EH (cell line): ENCODE results near the gene PRDM16.
A peak's percentile ranks its signal among the peaks of the same experiment; 100 is the strongest.

Experiments used
- DNase-seq: peaks from one replicate; pipeline ENCODE4 v3.0.0-alpha.2; 2015; ENCODE audit warnings: low read depth

PRDM16 gene

GRCh38 chr1:3453203-3453761 is 384.3 kb downstream of the PRDM16 start:
- peak; percentile 65 for DNase-seq

DNA sequence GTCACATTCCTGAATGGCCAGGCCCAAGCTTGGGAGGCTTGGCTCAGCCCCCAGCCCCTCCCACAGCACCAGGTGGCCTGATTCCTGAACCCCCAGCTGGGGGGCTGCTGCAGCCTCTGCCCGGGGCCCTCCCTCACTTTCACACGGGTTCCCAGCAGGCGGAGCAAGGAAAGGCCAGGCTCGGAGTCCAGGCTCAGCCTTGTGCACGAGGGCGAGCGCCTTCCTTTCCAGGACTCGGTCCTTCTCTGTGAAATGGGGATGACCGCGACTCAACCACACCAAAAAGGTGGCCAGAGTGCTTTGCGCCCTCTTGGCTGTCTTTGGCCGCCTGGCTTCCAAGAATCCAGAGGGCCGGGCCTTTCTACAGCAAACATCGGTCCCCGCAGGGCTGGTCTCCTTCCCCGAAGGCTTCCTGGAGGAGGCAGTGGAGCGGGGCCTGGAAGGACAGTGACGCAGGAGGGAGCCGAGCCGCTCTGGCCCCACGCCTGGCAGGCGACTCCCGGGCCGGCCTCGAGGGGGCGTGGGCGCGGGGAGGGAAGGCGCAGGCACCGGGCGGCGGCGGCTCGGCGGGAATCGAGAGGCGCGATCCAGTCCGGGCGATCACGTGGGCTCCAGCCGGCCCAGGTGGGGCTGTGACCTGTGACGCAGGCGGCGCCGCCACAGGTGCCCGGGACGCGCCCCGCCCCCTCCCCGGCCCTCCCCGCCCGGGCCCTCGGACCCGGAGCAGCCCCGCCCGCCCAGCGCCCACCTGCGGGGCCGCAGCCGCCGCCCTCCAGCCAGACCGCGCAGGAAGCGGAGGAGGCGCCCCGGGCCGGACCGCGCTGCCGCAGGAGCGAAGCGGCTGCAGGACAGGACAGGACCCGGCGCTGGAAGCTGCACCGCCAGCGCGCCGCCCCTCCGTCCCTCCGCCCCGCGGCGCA is 385.1 kb downstream of the PRDM16 start, which contains the start of gene ARHGEF16:
TSS of gene ARHGEF16 (plus strand) at position 775 of the 920 bp plus-strand sequence. CDS start 8,420 bp downstream, outside the sequence.
- peak; percentile 52 for DNase-seq

DNA sequence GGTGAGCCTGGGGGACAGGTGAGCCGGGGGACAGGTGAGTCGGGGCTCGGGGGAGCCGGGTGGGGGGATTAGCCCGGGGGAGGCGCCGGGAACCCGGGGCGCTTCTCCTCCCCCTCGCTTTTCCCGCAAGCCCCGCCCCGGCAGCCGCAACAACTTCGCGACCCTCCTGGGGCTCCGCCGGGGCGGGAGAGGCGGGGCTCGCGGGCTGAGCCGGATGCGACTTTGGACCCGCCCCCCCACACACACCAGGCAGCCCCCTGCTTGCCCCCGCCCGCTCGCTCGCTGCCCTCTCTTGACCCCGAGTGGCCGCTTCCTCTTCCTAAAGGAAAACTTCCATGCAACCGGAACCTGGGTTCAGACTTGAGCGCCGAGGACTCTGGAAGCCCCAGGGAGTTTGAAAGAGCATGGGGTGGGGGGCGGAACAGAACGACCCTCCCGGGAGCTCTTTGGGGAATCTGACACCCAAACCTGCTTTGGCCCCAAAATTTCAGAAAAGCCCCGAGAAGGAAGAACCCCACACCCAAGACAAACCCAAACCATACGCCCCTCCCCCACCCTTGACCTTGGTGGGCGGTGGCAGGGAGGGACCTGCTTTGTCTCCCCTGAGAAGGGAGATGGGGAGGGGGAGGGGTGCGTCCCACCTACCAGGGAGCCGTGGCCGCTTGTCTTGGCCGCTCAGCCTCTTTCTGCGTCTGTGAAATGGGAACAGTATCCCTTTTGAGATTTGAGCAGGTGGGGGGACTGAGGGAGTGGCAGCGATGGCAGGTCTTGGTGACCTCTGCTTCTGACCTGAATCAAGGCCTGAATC is 386.0 kb downstream of the PRDM16 start:
- DNase-seq = no peak

DNA sequence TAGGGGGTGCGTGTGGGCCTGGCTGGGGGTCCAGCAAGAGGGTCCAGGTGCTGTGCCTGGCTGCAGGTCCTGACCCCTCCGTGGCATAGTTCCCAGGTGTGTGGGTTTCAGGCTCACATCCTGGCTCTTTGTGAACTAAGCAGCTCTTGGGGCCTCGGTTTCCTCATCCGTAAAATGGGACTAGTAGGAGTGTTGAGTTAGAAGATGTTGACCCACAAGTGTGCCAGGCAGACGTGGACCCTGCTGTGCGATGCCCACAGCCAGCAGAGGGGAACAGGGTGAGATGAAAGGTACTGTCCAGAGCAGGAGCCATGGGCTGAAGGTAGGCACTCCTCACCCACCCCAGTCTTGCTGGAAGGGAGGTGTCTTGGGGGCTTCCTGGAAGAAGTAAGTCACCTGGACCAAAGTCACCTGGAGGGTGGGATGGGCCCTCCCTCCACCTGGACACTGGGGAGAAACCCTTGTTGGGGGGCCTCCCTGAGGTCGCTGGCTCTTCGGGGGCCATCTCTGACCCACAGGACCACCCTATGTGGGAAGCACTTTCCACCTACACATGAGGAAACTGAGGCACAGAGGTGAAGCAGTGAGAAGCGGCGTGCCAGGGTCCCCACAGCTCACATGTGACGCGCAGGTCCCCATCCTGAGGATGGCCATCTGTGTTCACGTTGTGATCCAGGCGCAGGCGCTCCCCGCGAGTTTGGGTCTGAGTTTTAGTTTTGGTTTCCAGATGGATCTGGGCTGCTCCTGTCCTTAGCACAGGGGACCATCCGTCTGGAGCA is 386.9 kb downstream of the PRDM16 start:
- no peak for DNase-seq

GRCh38 chr1:3456449-3456963 is 387.5 kb downstream of the PRDM16 start:
- DNase-seq = no peak

DNA sequence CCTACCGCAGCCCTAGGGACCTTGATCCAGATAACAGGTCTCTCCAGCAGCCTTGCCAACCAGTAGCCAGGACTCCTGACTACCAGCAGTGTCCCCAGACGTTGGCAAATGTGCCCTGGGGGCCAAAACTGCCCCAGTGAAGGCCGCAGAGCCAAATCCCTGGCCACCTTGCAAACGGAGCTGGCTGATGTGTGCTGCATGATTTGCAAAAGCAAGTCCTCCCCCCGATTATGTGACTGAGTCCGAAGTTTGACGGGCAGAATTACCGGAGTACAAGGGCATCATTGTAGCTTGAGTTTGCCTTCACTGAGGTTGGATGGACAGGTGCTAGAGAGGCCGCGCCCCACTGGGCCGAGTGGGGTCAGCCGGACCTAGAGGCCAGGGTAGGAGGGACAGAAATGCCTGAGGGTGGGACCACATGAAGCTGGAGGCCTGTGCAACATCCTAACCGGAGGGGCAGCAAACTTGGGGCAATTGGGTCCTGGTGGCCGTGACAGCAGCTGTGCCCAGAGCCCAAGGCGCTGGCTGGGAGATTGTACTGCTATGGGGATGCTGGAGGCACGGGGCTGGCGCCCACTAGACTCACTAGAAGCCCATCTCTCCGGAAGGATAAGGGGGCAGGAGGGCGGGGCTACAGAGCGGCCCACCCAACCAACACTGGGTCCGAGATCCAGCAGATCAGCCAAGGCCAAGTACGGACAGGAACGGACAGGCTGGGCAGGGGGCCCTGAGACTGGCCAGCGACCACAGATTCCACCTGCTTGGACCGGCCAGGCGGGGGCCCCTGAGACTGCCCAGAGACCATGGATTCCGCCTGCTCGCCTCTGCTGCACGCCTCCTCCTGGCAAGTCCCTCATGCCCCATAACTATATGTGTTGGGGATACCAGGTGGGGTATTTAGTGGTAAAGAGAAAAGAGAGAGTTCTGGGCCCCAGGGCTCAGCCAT is 388.2 kb downstream of the PRDM16 start:
- no peak for DNase-seq

- DNase-seq = no peak
These were observed 389.2 kb downstream of the PRDM16 start for GRCh38 chr1:3457910-3458883.

GRCh38 chr1:3459051-3459908 is 390.3 kb downstream of the PRDM16 start:
- no peak for DNase-seq

DNA sequence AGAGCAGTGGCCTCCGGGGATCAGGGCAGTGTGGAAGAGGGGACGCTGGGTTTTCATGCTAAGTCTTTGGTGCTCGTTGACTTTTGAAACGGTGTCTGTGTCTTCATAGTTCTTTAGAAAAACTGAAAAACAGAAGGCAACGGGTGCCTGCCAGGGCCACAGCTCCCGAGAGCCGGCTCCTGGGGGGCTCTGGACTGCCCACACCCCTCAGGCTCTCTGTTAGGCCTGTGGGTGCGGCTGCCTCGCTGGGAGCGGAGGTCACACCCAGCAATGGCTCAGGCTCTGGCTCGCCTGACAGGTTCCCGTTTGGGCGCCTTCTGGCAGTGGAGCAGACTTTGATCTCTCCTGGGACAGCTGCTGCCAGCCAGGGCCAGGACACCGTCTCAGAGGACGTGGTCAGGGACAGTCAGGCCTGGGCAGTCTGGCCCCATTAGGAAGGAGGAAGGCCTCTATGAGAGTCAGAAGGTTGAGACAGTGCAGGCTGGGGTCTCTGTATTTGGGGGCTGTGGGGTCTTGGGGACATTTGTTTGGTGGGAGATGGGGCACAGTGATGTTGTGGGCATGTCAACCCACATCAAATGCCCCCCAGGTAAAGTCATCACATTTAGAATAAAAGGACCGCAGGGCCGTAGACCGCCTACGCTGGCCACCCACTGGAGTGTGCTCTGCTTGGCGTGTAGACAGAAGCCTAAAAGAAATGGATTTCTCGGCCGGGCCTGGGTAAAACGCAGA is 391.1 kb downstream of the PRDM16 start:
- no peak for DNase-seq

GRCh38 chr1:3460672-3461131 is 391.7 kb downstream of the PRDM16 start:
- peak; percentile 50 for DNase-seq

GRCh38 chr1:3461238-3461933 is 392.4 kb downstream of the PRDM16 start:
- no peak for DNase-seq

DNA sequence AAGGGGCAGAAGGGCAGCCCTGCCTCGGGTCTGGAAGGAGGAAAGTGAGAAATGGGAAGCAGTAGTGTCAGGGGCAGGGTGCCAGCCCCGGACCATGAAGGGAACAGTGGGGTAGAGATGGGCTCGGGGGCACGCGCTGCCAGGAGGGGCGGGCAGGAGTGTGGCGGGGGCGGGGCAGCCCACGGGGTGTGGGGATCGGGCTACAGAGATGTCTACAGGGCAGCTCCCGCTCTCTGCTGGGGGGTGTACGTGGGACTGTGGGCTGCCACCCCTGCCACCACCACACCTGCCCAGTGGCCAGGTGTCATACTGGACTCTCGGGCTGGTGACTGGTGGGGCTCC is 392.9 kb downstream of the PRDM16 start:
- DNase-seq = no peak

DNA sequence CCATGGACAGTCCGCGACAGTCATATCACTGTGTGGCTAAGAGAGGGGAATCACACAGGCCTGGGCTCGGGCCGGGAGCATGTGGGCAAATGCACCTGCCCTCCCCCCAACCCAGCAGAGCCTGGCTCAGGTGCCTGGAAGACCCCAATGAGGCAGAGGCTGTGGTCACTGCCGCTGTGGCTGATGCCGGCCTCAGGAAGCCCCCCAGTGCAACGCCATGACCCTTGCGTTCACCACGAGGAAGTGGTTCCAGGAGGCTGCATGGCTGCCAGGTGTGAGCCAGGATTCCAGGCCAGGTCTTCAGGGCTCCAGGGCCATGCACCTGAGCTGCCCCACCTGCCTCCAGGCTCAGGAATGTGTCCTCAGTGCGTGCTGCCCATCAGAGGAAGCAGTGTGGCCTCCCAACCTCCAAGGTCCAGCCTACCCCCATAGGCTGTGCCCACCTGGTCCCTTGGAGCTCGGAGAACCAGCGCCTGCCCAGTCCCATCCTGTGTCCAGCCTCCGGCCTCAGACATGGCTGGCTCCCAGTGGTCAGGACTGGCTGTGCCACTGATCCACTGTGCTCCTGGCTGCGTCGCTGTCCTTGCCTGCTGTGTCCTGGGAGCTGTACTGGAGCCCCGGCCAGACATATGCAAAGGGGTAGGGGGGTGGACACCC is 393.5 kb downstream of the PRDM16 start:
- DNase-seq = no peak

- DNase-seq = no peak
These were observed 394.0 kb downstream of the PRDM16 start for GRCh38 chr1:3463013-3463385.

GRCh38 chr1:3463408-3463863 is 394.4 kb downstream of the PRDM16 start:
- DNase-seq = no peak
